Measurements from ENCODE around the gene RNF215.

The RNF215 gene

GRCh38 chr22:30416403-30416802 is 29.2 kb upstream of the RNF215 start:
- Histone ChIP-seq H3K27ac (no peak overlapping the region), H3K9me3 (no peaks in the 10 kb centered on the region), H3K4me3 (no peak overlapping the region), H3K36me3 (peaks cover 33 to 69% (median 45%) of the 10 kb centered on the region in 3 donors), H3K27me3 (no peaks in the 10 kb centered on the region), H3K4me1 (peaks cover 0 to 16% (median 6%) of the 10 kb centered on the region in 4 donors)
- intact Hi-C loops (cut with DNase I; ENCODE audit: low total_unique reads): no loop called here
- TF ChIP-seq CTCF (IDR thresholded peaks at IDR 0.05): no peak
- DNase-seq: no peak

GRCh38 chr22:30414525-30415047 is 27.4 kb upstream of the RNF215 start:
- Histone ChIP-seq H3K4me3 (no peak overlapping the region), H3K9me3 (no peaks in the 10 kb centered on the region), H3K27ac (no peak overlapping the region), H3K4me1 (peaks cover 0 to 3% (median 0%) of the 10 kb centered on the region in 4 donors), H3K27me3 (no peaks in the 10 kb centered on the region), H3K36me3 (peaks cover 33 to 87% (median 60%) of the 10 kb centered on the region in 3 donors)
- DNase-seq: no peak
- intact Hi-C loops (cut with DNase I; ENCODE audit: low total_unique reads): no loop called here
- no peak for TF ChIP-seq CTCF (IDR thresholded peaks at IDR 0.05)

- no peak for DNase-seq
- no peak for TF ChIP-seq CTCF (IDR thresholded peaks at IDR 0.05)
- peaks cover 30 to 90% (median 56%) of the 10 kb centered on the region in 3 donors for H3K36me3 ChIP-seq
- intact Hi-C loops (cut with DNase I; ENCODE audit: low total_unique reads): no loop called here
- H3K27ac ChIP-seq: no peak overlapping the region
- peaks cover 0 to 3% (median 0%) of the 10 kb centered on the region in 4 donors for H3K4me1 ChIP-seq
- H3K27me3 ChIP-seq: no peaks in the 10 kb centered on the region
- H3K9me3 ChIP-seq: no peaks in the 10 kb centered on the region
- H3K4me3 ChIP-seq: no peak overlapping the region
These were observed 26.7 kb upstream of the RNF215 start for GRCh38 chr22:30413745-30414524.

- intact Hi-C loops (cut with DNase I; ENCODE audit: low total_unique reads): no loop called here
- no peak for DNase-seq
- Histone ChIP-seq H3K36me3 (peaks cover 21 to 89% (median 53%) of the 10 kb centered on the region in 3 donors), H3K27me3 (no peaks in the 10 kb centered on the region), H3K4me3 (no peak overlapping the region), H3K9me3 (no peaks in the 10 kb centered on the region), H3K27ac (no peak overlapping the region), H3K4me1 (peaks cover 0 to 3% (median 0%) of the 10 kb centered on the region in 4 donors)
- no peak for TF ChIP-seq CTCF (IDR thresholded peaks at IDR 0.05)
These were observed 25.8 kb upstream of the RNF215 start for GRCh38 chr22:30413001-30413400.

- Histone ChIP-seq H3K36me3 (peaks cover 12 to 89% (median 50%) of the 10 kb centered on the region in 3 donors), H3K27ac (no peak overlapping the region)
- intact Hi-C loops (cut with DNase I; ENCODE audit: low total_unique reads): no loop called here
These were observed 24.6 kb upstream of the RNF215 start for GRCh38 chr22:30411780-30412179.

More at GRCh38 chr22:30411780-30412179, 24.6 kb upstream of the RNF215 start:
- no peak for TF ChIP-seq CTCF (IDR thresholded peaks at IDR 0.05)
- no peak overlapping the region for H3K4me3 ChIP-seq
- peaks cover 0 to 3% (median 0%) of the 10 kb centered on the region in 4 donors for H3K4me1 ChIP-seq
- H3K9me3 ChIP-seq: no peaks in the 10 kb centered on the region
- no peaks in the 10 kb centered on the region for H3K27me3 ChIP-seq
- DNase-seq: no peak
